ENCODE results near the gene PLCB4. TPM values are rescaled to one million over a fixed set of nuclear protein-coding genes. Genes with fewer than 3 reads are reported as not detected.

The PLCB4 gene
- total RNA-seq, 2 experiments from 2014 or later: not detected

DNA sequence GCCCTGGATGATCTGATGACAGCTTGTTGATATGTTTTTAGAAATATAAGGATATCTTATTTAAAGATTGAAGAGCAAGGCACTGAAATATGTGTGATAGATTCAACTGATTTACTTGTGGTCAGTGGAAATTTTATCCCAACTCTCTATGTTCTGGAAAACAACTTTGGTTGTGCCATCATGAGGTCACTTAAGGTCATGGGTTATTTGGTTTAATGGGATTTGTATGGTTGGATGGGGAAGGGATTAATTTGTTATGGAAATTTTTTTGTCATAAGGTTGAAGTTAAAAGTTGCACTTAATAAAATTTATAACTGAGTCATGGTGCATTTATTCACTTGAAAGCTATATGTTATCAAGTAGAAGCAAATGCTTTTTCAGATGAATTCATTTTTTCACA lies 231.2 kb downstream of the PLCB4 start:
- Mint-ChIP-seq H3K4me1 (no peaks in the 10 kb centered on the region), H3K9me3 (no peaks in the 10 kb centered on the region), H3K27ac (no peak overlapping the region), H3K27me3 (no peaks in the 10 kb centered on the region), H3K36me3 (ENCODE audit: low read depth) (no peaks in the 10 kb centered on the region), H3K4me3 (no peak overlapping the region)
- ChIA-PET POLR2A (no interaction called here), CTCF (no interaction called here)
- no peak for DNase-seq

DNA sequence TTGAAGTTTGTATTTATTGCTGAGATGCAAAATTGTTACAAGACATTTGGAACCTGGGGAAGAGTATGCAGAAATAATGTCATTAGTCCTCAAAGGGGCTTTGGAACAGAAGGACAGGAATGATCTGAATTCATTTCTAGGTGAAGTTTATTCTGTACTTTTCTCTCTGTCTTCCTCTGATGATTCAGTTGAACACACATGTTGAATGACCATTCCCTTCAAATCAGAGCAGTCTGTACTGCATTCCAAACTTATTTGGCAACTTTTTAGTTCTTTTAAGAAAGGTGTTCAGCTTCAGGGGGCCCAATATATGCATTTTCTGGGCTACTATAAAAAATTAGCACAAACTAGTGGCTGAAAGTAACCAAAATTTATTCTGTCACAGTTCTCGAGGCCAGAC lies 231.6 kb downstream of the PLCB4 start:
- DNase-seq: no peak
- CTCF ChIA-PET: no interaction called here
- Mint-ChIP-seq H3K4me3 (no peak overlapping the region), H3K36me3 (ENCODE audit: low read depth) (no peaks in the 10 kb centered on the region), H3K27me3 (no peaks in the 10 kb centered on the region), H3K4me1 (no peaks in the 10 kb centered on the region), H3K27ac (no peak overlapping the region), H3K9me3 (no peaks in the 10 kb centered on the region)
- POLR2A ChIA-PET: no interaction called here

DNA sequence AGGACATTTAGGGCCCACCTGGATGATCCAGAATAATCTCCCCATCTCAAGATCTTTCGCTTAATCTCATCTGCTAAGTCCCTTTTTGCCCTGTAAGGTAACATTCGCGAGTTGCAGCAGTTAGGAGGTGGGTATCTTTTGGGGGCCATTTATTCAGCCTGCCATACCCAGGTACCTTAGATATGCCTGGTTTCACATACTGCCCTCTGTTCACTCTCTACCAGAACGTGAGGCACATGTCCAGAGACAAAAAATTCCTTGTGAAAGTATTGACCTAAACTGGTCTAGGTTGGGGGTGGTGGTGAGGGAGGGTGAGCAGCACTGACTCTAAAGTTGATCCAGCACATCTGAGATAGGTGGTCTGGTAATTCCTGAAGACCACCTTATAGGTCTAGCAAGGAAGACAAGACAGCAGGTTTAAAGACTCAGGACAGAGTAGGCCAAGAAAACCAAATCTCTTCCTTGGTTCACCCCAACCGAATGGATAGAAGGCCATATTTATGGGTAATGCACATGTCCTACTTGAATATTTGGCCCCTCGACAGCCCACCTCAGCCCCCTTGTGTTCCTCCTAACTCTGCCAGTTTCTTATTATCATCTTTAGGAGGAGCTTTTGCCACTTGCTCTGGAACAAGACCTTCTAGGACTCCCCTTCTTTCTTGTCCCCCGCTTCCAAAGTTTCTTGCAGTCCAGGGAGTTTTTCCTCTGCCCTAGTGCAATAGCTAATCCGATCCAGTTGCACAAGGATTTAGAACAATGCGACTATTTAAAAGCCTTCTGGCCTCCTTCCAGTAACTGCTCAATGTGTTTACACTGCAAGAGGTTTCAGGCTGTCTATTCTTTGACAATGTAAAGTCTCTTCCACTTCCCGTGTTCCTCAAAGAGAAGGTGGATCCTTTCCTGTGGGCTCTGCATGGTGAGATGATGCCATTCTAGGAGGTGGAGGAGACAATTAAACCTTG lies 232.5 kb downstream of the PLCB4 start:
- ChIA-PET POLR2A (no interaction called here), CTCF (no interaction called here)
- DNase-seq: no peak
- no peaks in the 10 kb centered on the region for H3K4me1 Mint-ChIP-seq
- H3K9me3 Mint-ChIP-seq: no peaks in the 10 kb centered on the region
- H3K27me3 Mint-ChIP-seq: no peaks in the 10 kb centered on the region
- H3K27ac Mint-ChIP-seq: no peak overlapping the region
- H3K36me3 Mint-ChIP-seq (ENCODE audit: low read depth): no peaks in the 10 kb centered on the region
- H3K4me3 Mint-ChIP-seq: no peak overlapping the region

DNA sequence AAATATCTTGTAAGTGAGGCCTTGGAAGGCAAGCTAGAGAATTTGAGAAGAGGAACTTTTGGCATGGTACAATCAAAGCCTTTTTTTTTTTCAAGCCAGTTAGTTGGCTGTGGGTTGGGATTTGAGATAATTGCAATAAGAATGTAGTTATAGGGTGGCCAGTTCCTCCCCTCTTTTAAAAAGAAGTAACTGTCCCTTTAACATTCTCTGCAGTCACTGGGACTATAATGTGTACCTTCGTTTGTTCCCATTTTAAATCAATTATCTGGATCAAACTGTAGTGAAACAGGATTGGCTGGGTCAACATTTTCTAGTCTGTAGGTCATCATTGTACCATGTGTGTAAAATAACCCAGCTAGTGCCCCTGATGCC lies 233.2 kb downstream of the PLCB4 start:
- ChIA-PET POLR2A (no interaction called here), CTCF (no interaction called here)
- no peak overlapping the region for H3K4me3 Mint-ChIP-seq
- H3K36me3 Mint-ChIP-seq (ENCODE audit: low read depth): no peaks in the 10 kb centered on the region
- no peaks in the 10 kb centered on the region for H3K4me1 Mint-ChIP-seq
- no peak overlapping the region for H3K27ac Mint-ChIP-seq
- no peaks in the 10 kb centered on the region for H3K9me3 Mint-ChIP-seq
- no peaks in the 10 kb centered on the region for H3K27me3 Mint-ChIP-seq
- DNase-seq: no peak

DNA sequence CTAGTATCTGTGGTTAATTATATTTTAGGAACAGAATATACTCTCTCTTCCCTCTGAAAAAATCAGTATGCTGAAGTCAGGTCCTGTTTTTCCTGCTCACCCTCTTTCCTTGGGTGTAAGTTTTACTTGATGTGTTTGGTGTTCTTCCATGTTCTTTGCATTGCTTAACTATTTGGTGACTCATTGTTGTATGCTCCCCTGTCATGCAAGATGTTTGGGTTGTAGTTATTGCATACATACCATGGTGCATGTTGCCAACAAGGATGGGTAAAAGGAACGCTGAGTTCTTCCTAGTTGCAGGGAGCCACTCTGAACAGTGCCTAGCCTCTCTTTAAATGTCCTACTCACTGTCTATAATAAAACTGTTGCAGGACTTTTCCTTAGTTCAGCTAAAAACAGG lies 237.6 kb downstream of the PLCB4 start:
- DNase-seq: no peak
- POLR2A ChIA-PET: no interaction called here
- H3K27ac Mint-ChIP-seq: no peak overlapping the region
- H3K27me3 Mint-ChIP-seq: no peaks in the 10 kb centered on the region
- H3K4me3 Mint-ChIP-seq: no peak overlapping the region
- CTCF ChIA-PET: no interaction called here
- H3K4me1 Mint-ChIP-seq: no peaks in the 10 kb centered on the region
- H3K9me3 Mint-ChIP-seq: no peaks in the 10 kb centered on the region
- H3K36me3 Mint-ChIP-seq (ENCODE audit: low read depth): no peaks in the 10 kb centered on the region

DNA sequence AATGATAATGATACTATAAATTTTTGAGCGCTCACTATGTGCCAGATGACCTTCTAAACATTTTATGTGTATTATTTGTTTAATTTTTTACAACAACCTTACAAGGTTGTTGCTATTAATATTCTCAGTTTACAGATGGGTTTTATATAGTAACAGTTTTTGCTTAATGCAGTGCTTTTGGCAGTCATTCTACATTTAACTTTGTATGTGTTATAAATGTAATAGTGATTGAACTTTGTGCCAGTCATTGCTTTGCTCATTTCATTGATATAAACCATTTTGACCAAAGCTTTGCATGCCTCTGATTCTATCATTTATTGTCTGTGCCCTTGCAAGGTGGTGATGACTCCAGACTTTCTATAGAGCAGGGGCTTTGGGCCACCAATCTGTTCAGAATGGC lies 239.2 kb downstream of the PLCB4 start:
- Mint-ChIP-seq H3K4me3 (no peak overlapping the region), H3K27ac (no peak overlapping the region)

DNA sequence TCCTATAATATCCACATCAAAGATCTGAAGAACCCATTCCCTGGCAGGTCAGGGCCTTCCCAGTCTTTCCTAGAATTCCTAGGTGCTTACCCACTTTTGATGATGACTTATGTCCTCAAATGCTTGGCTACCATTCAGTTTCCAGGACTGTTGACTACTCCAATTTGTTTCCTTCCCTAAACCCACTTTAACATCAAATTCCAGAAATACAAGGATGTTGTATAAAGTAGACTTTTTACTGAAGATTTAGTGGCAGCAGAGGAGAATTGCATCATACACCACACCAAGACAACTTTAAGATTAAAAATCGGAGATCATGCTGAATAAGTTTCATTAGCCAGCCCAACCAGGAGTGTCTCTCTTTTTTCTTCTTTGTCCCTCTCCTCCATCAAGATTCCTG lies 242.2 kb downstream of the PLCB4 start:
- Mint-ChIP-seq H3K27me3 (no peaks in the 10 kb centered on the region), H3K4me3 (no peak overlapping the region), H3K4me1 (no peaks in the 10 kb centered on the region), H3K27ac (no peak overlapping the region), H3K9me3 (peaks cover 4% of the 10 kb centered on the region), H3K36me3 (ENCODE audit: low read depth) (no peaks in the 10 kb centered on the region)
- ChIA-PET CTCF (no interaction called here), POLR2A (no interaction called here)
- no peak for DNase-seq

More for the DNA sequence above, 239.2 kb downstream of the PLCB4 start:
- Mint-ChIP-seq H3K27me3 (no peaks in the 10 kb centered on the region), H3K4me1 (no peaks in the 10 kb centered on the region), H3K9me3 (no peaks in the 10 kb centered on the region), H3K36me3 (ENCODE audit: low read depth) (no peaks in the 10 kb centered on the region)
- CTCF ChIA-PET: no interaction called here
- POLR2A ChIA-PET: no interaction called here
- DNase-seq: no peak

DNA sequence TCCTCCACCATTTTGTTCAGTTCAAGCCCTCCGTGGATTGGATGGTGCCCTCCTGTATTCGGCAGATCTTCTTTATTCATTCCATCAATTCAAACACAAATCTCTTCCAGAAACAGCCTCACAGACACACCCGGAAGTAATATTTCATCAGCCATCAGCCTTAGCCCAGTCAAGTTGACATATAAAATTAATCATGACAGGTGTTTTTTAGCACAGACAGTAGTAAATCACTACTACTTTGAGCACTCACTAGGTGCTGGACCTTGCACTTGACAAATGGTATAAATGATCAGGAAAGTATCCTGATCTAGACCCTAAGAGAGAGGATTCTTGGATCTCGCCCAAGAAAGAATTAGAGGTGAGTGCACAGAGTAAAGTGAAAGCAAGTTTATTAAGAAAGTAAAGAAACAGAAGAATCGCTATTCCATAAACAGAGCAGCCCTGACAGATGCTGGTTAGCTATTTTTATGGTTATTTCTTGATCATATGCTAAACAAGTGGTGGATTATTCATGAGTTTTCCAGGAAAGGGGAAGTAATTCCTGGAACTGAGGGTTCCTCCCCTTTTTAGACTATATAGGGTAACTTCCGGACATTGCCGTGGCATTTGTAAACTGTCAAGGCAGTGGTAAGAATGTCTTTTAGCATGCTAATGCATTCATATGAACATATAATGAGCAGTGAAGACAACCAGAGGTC lies 250.9 kb downstream of the PLCB4 start:
- H3K27me3 Mint-ChIP-seq: no peaks in the 10 kb centered on the region
- no peaks in the 10 kb centered on the region for H3K36me3 Mint-ChIP-seq (ENCODE audit: low read depth)
- ChIA-PET POLR2A (no interaction called here), CTCF (no interaction called here)
- peaks cover 7% of the 10 kb centered on the region for H3K4me1 Mint-ChIP-seq
- H3K27ac Mint-ChIP-seq: peak overlapping the region; percentile 17
- H3K4me3 Mint-ChIP-seq: no peak overlapping the region
- H3K9me3 Mint-ChIP-seq: no peaks in the 10 kb centered on the region
- DNase-seq: no peak

DNA sequence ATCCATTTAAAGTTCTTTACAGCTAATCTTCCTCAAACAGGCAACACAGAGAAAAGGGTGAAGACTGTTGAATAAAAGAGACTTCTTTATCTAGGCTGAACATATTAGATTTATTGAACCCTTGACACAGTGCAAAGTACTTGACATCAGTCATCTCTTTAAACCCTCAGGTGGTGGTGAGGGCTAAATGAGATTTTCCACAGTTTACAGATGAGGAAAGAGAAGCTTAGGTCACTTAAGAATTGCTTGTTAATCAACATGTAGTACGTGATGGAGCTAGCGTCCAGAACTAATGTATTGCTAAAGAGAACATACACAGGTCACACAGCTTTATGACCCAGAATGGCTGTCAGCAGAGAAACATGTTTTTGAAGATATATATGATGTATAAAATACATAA lies 252.1 kb downstream of the PLCB4 start:
- Mint-ChIP-seq H3K36me3 (ENCODE audit: low read depth) (no peaks in the 10 kb centered on the region), H3K27me3 (no peaks in the 10 kb centered on the region), H3K4me3 (no peak overlapping the region), H3K27ac (no peak overlapping the region), H3K4me1 (peaks cover 7% of the 10 kb centered on the region), H3K9me3 (no peaks in the 10 kb centered on the region)
- POLR2A ChIA-PET: no interaction called here
- CTCF ChIA-PET: no interaction called here
- DNase-seq: no peak

DNA sequence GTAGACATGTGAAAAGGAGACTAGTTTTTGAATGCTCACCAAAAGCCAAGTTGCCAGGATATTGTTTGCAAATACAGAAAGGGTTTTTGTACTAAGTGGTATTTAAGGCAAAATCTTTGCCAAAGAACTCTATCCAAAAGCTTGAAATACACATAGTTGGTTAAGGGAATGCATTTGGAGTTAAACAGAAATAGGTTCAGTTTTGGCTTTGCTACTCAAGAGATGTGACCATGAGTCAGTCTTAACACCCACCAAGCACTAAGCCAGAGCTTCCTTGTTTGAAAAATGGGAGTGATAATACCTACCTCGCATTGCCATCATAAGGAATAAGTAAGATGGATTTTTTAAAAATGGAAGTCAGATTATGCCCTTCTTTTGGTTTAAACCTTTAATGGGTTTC lies 253.8 kb downstream of the PLCB4 start:
- Mint-ChIP-seq H3K4me1 (peaks cover 7% of the 10 kb centered on the region), H3K9me3 (no peaks in the 10 kb centered on the region), H3K27me3 (no peaks in the 10 kb centered on the region), H3K36me3 (ENCODE audit: low read depth) (no peaks in the 10 kb centered on the region), H3K4me3 (no peak overlapping the region), H3K27ac (no peak overlapping the region)
- ChIA-PET POLR2A (no interaction called here), CTCF (no interaction called here)
- DNase-seq: no peak

DNA sequence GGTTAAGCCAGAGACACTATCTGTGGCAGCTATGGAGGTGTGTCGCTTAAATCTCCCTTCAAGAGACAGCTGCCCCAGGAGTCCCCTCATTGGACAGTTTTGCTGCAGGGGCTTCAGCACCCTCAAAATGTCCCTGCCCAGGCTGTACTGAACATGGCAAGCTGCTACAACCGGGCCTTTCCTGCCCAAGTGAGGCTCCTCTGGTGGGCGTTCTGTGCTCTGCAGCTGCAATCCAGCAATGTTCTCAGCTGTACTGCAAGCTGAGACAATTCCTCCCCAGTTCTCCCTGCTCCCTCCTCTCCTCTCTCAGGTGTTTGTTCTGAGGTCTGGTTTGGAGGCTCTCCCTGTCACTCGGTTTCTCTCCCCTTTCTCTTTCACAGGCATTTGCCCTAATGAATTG lies 254.7 kb downstream of the PLCB4 start:
- H3K4me3 Mint-ChIP-seq: no peak overlapping the region
- H3K4me1 Mint-ChIP-seq: peaks cover 7% of the 10 kb centered on the region
- no peak overlapping the region for H3K27ac Mint-ChIP-seq
- no peaks in the 10 kb centered on the region for H3K9me3 Mint-ChIP-seq
- ChIA-PET CTCF (no interaction called here), POLR2A (no interaction called here)
- H3K27me3 Mint-ChIP-seq: no peaks in the 10 kb centered on the region
- no peaks in the 10 kb centered on the region for H3K36me3 Mint-ChIP-seq (ENCODE audit: low read depth)
- no peak for DNase-seq

DNA sequence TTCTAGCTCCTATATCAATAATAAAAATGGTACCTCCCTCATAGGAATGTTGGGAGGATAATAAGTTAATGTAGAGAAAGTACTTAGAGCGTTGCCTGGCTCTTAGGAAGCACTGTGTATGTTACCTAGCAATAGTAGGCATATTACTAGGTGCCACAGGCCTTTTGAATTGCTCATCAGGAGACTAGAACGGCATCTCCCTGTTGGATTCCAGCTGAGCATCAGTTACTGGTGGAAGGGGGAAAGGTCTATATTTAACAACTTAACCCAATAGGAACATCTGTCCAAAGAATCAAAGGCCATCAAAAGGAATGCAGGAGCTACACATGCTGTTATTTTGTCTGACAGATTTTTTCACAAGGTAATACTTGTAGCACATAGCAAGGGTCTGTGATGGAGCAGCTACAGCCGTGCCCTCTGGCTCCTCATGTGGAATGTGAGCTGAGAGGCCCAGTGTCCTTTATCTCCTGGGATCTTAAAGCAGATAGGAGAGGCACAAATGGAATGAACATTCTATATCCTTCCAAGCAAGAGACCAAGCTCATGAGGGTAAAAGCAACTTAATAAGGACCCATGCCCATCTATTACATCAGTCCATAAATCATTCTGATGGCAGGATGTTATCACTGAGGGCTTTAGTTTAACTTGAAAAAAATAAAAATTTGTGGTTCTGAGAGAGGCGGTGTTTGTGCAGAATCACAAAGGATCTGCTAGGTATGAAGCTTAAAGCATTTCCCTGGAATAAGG lies 260.6 kb downstream of the PLCB4 start:
- H3K4me1 Mint-ChIP-seq: no peaks in the 10 kb centered on the region
- POLR2A ChIA-PET: no interaction called here
- DNase-seq: no peak
- CTCF ChIA-PET: no interaction called here
- H3K27me3 Mint-ChIP-seq: no peaks in the 10 kb centered on the region
- no peaks in the 10 kb centered on the region for H3K36me3 Mint-ChIP-seq (ENCODE audit: low read depth)
- no peak overlapping the region for H3K4me3 Mint-ChIP-seq
- no peaks in the 10 kb centered on the region for H3K9me3 Mint-ChIP-seq
- no peak overlapping the region for H3K27ac Mint-ChIP-seq

DNA sequence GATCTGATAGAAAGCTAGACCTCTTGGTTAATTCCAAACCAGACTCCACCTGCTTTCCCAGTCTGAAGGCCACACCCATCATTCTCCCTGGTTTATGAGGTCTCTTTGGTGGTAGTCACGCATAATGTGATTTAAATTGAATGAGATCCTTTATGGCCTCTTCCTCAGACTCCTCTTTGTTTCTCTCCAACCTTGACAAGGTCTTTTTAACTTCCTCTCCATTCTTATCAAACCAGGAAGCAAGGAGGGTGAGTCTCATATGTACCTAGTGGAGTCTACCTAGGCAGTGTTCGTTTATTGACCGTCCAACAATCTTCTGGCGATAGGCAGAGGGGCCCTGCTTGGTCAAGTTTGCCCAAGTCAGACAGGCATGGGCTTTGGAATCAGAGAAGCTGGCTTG lies 261.3 kb downstream of the PLCB4 start:
- no peak for DNase-seq
- no peaks in the 10 kb centered on the region for H3K27me3 Mint-ChIP-seq
- no peaks in the 10 kb centered on the region for H3K36me3 Mint-ChIP-seq (ENCODE audit: low read depth)
- ChIA-PET POLR2A (no interaction called here), CTCF (no interaction called here)
- no peak overlapping the region for H3K27ac Mint-ChIP-seq
- H3K4me3 Mint-ChIP-seq: no peak overlapping the region
- no peaks in the 10 kb centered on the region for H3K4me1 Mint-ChIP-seq
- no peaks in the 10 kb centered on the region for H3K9me3 Mint-ChIP-seq

Data from activated CD4-positive, alpha-beta T cell treated with anti-CD3 and anti-CD28 coated beads, Interleukin-2, amount 10 ng/mL, durations not matched to agents 7 days and 5 days (primary cell).